ENCODE data around the gene IL18.
"Not testable (repeated sequence)": the region's sequence is repeated elsewhere in the genome, so short reads cannot be mapped to it uniquely, and the experiment has no call there.

Gene IL18

GRCh38 chr11:112163875-112164685, at the start of gene IL18:
TSS of gene IL18 (minus strand) at chr11:112164094. CDS start at chr11:112155053, 9,041 bp downstream.
- DNase-seq (ENCODE audit: low read depth), result no peak

GRCh38 chr11:112212710-112213109, 48.8 kb upstream of the IL18 start:
- no peak for DNase-seq (ENCODE audit: low read depth)

GRCh38 chr11:112212290-112212689, 48.4 kb upstream of the IL18 start:
- DNase-seq (ENCODE audit: low read depth), result no peak

GRCh38 chr11:112211536-112211935, 47.6 kb upstream of the IL18 start:
- no peak for DNase-seq (ENCODE audit: low read depth)

- no peak for DNase-seq (ENCODE audit: low read depth)
Observed at GRCh38 chr11:112210890-112211289, 47.0 kb upstream of the IL18 start.

GRCh38 chr11:112206071-112206470, 42.2 kb upstream of the IL18 start:
- no peak for DNase-seq (ENCODE audit: low read depth)

- DNase-seq (ENCODE audit: low read depth), result no peak
Observed at GRCh38 chr11:112200252-112200651, 36.4 kb upstream of the IL18 start.

- not testable (repeated sequence) for DNase-seq (ENCODE audit: low read depth)
Observed at GRCh38 chr11:112199101-112199500, 35.2 kb upstream of the IL18 start.

- no peak for DNase-seq (ENCODE audit: low read depth)
Observed at GRCh38 chr11:112196519-112197087, 32.7 kb upstream of the IL18 start.

- no peak for DNase-seq (ENCODE audit: low read depth)
Observed at GRCh38 chr11:112195951-112196351, 32.1 kb upstream of the IL18 start.

- DNase-seq (ENCODE audit: low read depth), result not testable (repeated sequence)
Observed at GRCh38 chr11:112195113-112195512, 31.2 kb upstream of the IL18 start.

- DNase-seq (ENCODE audit: low read depth), result no peak
Observed at GRCh38 chr11:112186304-112186703, 22.4 kb upstream of the IL18 start.

- DNase-seq (ENCODE audit: low read depth), result no peak
Observed at GRCh38 chr11:112185883-112186282, 22.0 kb upstream of the IL18 start.

- DNase-seq (ENCODE audit: low read depth), result no peak
Observed at GRCh38 chr11:112182867-112183266, 19.0 kb upstream of the IL18 start.

- DNase-seq (ENCODE audit: low read depth), result no peak
Observed at GRCh38 chr11:112179601-112180000, 15.7 kb upstream of the IL18 start.

- no peak for DNase-seq (ENCODE audit: low read depth)
Observed at GRCh38 chr11:112178936-112179335, 15.0 kb upstream of the IL18 start.

- no peak for DNase-seq (ENCODE audit: low read depth)
Observed at GRCh38 chr11:112178428-112178827, 14.5 kb upstream of the IL18 start.

- DNase-seq (ENCODE audit: low read depth), result no peak
Observed at GRCh38 chr11:112177589-112177988, 13.7 kb upstream of the IL18 start.

- DNase-seq (ENCODE audit: low read depth), result no peak
Observed at GRCh38 chr11:112176077-112176476, 12.2 kb upstream of the IL18 start.

- no peak for DNase-seq (ENCODE audit: low read depth)
Observed at GRCh38 chr11:112175599-112175952, 11.7 kb upstream of the IL18 start.

- DNase-seq (ENCODE audit: low read depth), result peak; percentile 3
Observed at GRCh38 chr11:112174789-112175598, 11.1 kb upstream of the IL18 start, which contains the start of gene BCO2. TSS of gene BCO2 (plus strand) at chr11:112175512. CDS start at chr11:112175602, 90 bp downstream.

- no peak for DNase-seq (ENCODE audit: low read depth)
Observed at GRCh38 chr11:112173152-112173551, 9.3 kb upstream of the IL18 start.

Data from activated T-helper 9 cell treated with anti-CD3 and anti-CD28 coated beads, Interleukin-2, amount 50 U/mL, for 16 hours (primary cell).